HG03342 (cell line): ENCODE data around the gene ZDHHC1.
"Not testable (repeated sequence)": the region's sequence is repeated elsewhere in the genome, so short reads cannot be mapped to it uniquely, and the experiment has no call there.

ENCODE experiments used
- ATAC-seq: cut with Tn5 transposase; IDR thresholded peaks from one replicate; pipeline ENCODE4 v1.9.1; 2021; ENCODE audit warnings: mild to moderate bottlenecking, moderate library complexity; ENCODE audit not compliant: unreplicated experiment

Gene ZDHHC1

GRCh38 chr16:67430977-67431774, 14.9 kb upstream of the ZDHHC1 start, which contains the start of gene HSD11B2:
Gene HSD11B2 (plus strand): TSS chr16:67431121. CDS start chr16:67431249, 128 bp downstream.
- ATAC-seq, result no peak

GRCh38 chr16:67430504-67430976, 14.3 kb upstream of the ZDHHC1 start:
- ATAC-seq, result no peak

- no peak for ATAC-seq
Observed at GRCh38 chr16:67429799-67430503, 13.7 kb upstream of the ZDHHC1 start.

GRCh38 chr16:67429053-67429798, 12.9 kb upstream of the ZDHHC1 start:
- no peak for ATAC-seq

GRCh38 chr16:67428146-67428731, 12.0 kb upstream of the ZDHHC1 start:
- ATAC-seq, result no peak

- ATAC-seq, result no peak
Observed at GRCh38 chr16:67426950-67427349, 10.7 kb upstream of the ZDHHC1 start.

GRCh38 chr16:67426022-67426421, 9.7 kb upstream of the ZDHHC1 start:
- no peak for ATAC-seq

- ATAC-seq, result no peak
Observed at GRCh38 chr16:67425580-67425979, 9.3 kb upstream of the ZDHHC1 start.

- no peak for ATAC-seq
Observed at GRCh38 chr16:67425061-67425460, 8.8 kb upstream of the ZDHHC1 start.

- no peak for ATAC-seq
Observed at GRCh38 chr16:67424261-67424615, 8.0 kb upstream of the ZDHHC1 start.

- no peak for ATAC-seq
Observed at GRCh38 chr16:67423611-67424260, 7.5 kb upstream of the ZDHHC1 start.

GRCh38 chr16:67423015-67423414, 6.7 kb upstream of the ZDHHC1 start:
- ATAC-seq, result no peak

- ATAC-seq, result no peak
Observed at GRCh38 chr16:67421030-67421429, 4.8 kb upstream of the ZDHHC1 start.

GRCh38 chr16:67419931-67420330, 3.7 kb upstream of the ZDHHC1 start:
- no peak for ATAC-seq

GRCh38 chr16:67419502-67419901, 3.2 kb upstream of the ZDHHC1 start:
- no peak for ATAC-seq

GRCh38 chr16:67417333-67418061, 1.2 kb upstream of the ZDHHC1 start:
- ATAC-seq, result no peak

GRCh38 chr16:67415421-67415820, 856 bp downstream of the ZDHHC1 start:
- not testable (repeated sequence) for ATAC-seq

- no peak for ATAC-seq
Observed at GRCh38 chr16:67413978-67414911, 2.0 kb downstream of the ZDHHC1 start.

- ATAC-seq, result no peak
Observed at GRCh38 chr16:67412294-67412693, 4.0 kb downstream of the ZDHHC1 start.
